Breast epithelium (tissue), 4 donors: ENCODE results near the gene MOB3A. TPM values are rescaled to one million over a fixed set of nuclear protein-coding genes. Genes with fewer than 3 reads are reported as not detected.

Experiments used
- DNase-seq, 2 donors: peaks; one replicate each; pipeline ENCODE4 v3.0.0-alpha.2; 2019; ENCODE audit warnings: low spot score in 2 of 2
- H3K27ac ChIP-seq, 2 donors: fragments of 200-600 bp; sonication (generic) in 1 of 2; one replicate each; pipeline ENCODE4 v1.5.1; 2016 to 2019; ENCODE audit warnings: mild to moderate bottlenecking in 1 of 2
- H3K27me3 ChIP-seq, 2 donors: fragments of 200-600 bp; sonication (generic) in 1 of 2; one replicate each; pipeline versions ENCODE4 v1.5.1 to v1.6.0; 2017 to 2019; ENCODE audit warnings: control low read depth in 1 of 2, mild to moderate bottlenecking in 1 of 2
- H3K36me3 ChIP-seq: fragments of 200-600 bp; one replicate; pipeline ENCODE4 v1.5.1; 2019
- H3K4me1 ChIP-seq, 2 donors: fragments of 200-600 bp; sonication (generic); one replicate each; pipeline ENCODE4 v1.5.1; 2016 to 2019; ENCODE audit warnings: control low read depth in 1 of 2
- H3K4me3 ChIP-seq, 3 donors: fragments of 200-600 bp; sonication (generic); 1 replicate in 2 of 3; 2 replicates in 1 of 3; pipeline ENCODE4 v1.5.1; 2016 to 2019; ENCODE audit warnings: mild to moderate bottlenecking in 3 of 3, moderate library complexity in 2 of 3
- H3K9me3 ChIP-seq, 2 donors: fragments of 200-600 bp; sonication (generic) in 1 of 2; one replicate each; pipeline ENCODE4 v1.5.1; 2016 to 2019; ENCODE audit warnings: control low read depth in 1 of 2
- CTCF ChIP-seq, 3 donors: fragments of 450-650 bp; IDR thresholded peaks; one replicate each; pipeline ENCODE4 v1.5.1; 2016 to 2017; ENCODE audit warnings: antibody characterized with exemption in 3 of 3, mild to moderate bottlenecking in 3 of 3, moderate library complexity in 3 of 3
- POLR2A ChIP-seq: fragments of 450-650 bp; IDR thresholded peaks from one replicate; pipeline ENCODE4 v1.6.1; 2016; ENCODE audit warnings: antibody characterized with exemption, mild to moderate bottlenecking, moderate library complexity
- POLR2AphosphoS5 ChIP-seq, 3 donors: sonication (generic); formaldehyde crosslinking; IDR thresholded peaks; one replicate each; pipeline ENCODE4 v1.6.1; 2017; ENCODE audit warnings: antibody characterized with exemption in 3 of 3
- intact Hi-C: fragments of 100-400 bp; cut with DNase I; formaldehyde crosslinking; loops from one replicate; pipeline ENCODE4 v1.15.1; 2023; ENCODE audit warnings: low total_unique reads
- total RNA-seq, 3 donors: library from RNA; depleted of rRNA; stranded (reverse); fragments of >200 nt; gene quantifications; one replicate each; pipeline ENCODE4 v1.1.0, GENCODE V29; 2016

Gene MOB3A
- total RNA-seq, 3 donors from 2014 or later = 18.3 to 45.8 (median 29.2) TPM

GRCh38 chr19:2122982-2123381, 26.9 kb upstream of the MOB3A start:
- Histone ChIP-seq H3K4me3 (no peak overlapping the region), H3K27ac (no peak overlapping the region), H3K36me3 (peaks cover 9% of the 10 kb centered on the region), H3K9me3 (no peaks in the 10 kb centered on the region), H3K27me3 (no peaks in the 10 kb centered on the region), H3K4me1 (no peaks in the 10 kb centered on the region)
- intact Hi-C loops = no loop called here
- TF ChIP-seq POLR2A = no peak
- no peak for TF ChIP-seq POLR2AphosphoS5 (IDR thresholded peaks at IDR 0.05)
- TF ChIP-seq CTCF (IDR thresholded peaks at IDR 0.05) = no peak
- no peak for DNase-seq

- peaks cover 14% of the 10 kb centered on the region for H3K36me3 ChIP-seq
These were observed 26.1 kb upstream of the MOB3A start for GRCh38 chr19:2122251-2122650.

GRCh38 chr19:2121416-2122051, 25.4 kb upstream of the MOB3A start:
- Histone ChIP-seq H3K4me1 (no peaks in the 10 kb centered on the region), H3K36me3 (peaks cover 21% of the 10 kb centered on the region), H3K27ac (no peak overlapping the region), H3K27me3 (no peaks in the 10 kb centered on the region), H3K9me3 (no peaks in the 10 kb centered on the region), H3K4me3 (no peak overlapping the region)
- intact Hi-C loops = no loop called here
- no peak for DNase-seq
- TF ChIP-seq POLR2AphosphoS5 (IDR thresholded peaks at IDR 0.05) (no peak), POLR2A (no peak), CTCF (IDR thresholded peaks at IDR 0.05) (no peak)

More at GRCh38 chr19:2122251-2122650, 26.1 kb upstream of the MOB3A start:
- no peak for DNase-seq
- Histone ChIP-seq H3K9me3 (no peaks in the 10 kb centered on the region), H3K4me1 (no peaks in the 10 kb centered on the region), H3K4me3 (no peak overlapping the region), H3K27ac (no peak overlapping the region), H3K27me3 (no peaks in the 10 kb centered on the region)
- TF ChIP-seq POLR2AphosphoS5 (IDR thresholded peaks at IDR 0.05) (no peak), CTCF (IDR thresholded peaks at IDR 0.05) (no peak), POLR2A (no peak)
- intact Hi-C loops = no loop called here

GRCh38 chr19:2120821-2121220, 24.7 kb upstream of the MOB3A start:
- Histone ChIP-seq H3K27me3 (no peaks in the 10 kb centered on the region), H3K9me3 (no peaks in the 10 kb centered on the region), H3K4me3 (no peak overlapping the region), H3K4me1 (no peaks in the 10 kb centered on the region), H3K27ac (no peak overlapping the region), H3K36me3 (peaks cover 26% of the 10 kb centered on the region)
- TF ChIP-seq CTCF (IDR thresholded peaks at IDR 0.05) = no peak
- no peak for TF ChIP-seq POLR2A
- DNase-seq = no peak
- intact Hi-C loops = no loop called here

GRCh38 chr19:2119921-2120785, 24.0 kb upstream of the MOB3A start:
- Histone ChIP-seq H3K27ac (no peak overlapping the region), H3K4me3 (no peak overlapping the region), H3K27me3 (no peaks in the 10 kb centered on the region), H3K4me1 (no peaks in the 10 kb centered on the region), H3K36me3 (peaks cover 32% of the 10 kb centered on the region), H3K9me3 (no peaks in the 10 kb centered on the region)
- no peak for DNase-seq
- intact Hi-C loops = no loop called here
- TF ChIP-seq CTCF (IDR thresholded peaks at IDR 0.05) (no peak), POLR2AphosphoS5 (IDR thresholded peaks at IDR 0.05) (no peak), POLR2A (no peak)
